ENCODE data around the gene KIAA1217.
"Not testable (repeated sequence)": the region's sequence is repeated elsewhere in the genome, so short reads cannot be mapped to it uniquely, and the experiment has no call there.

KIAA1217 gene

GRCh38 chr10:24341371-24341770 is 132.4 kb downstream of the KIAA1217 start:
- DNase-seq = no peak

DNA sequence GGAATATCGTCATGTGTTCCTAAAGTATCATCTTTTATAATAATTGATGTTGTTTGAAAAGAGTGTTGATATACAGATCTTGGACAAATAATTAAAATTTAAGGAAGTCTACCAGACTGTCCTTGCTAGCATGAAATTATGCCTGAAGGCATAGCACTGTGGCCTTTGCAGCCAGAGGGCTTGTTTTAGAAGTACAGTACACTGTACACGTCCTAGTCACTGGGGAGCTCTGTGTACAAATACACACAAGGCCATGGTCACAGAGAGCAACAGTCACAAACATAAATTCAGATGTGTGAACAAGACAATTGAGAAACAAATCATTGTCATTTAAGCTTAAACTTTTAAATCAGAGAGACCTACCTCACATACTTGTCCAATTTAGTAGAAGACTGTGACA is 133.0 kb downstream of the KIAA1217 start:
- DNase-seq = no peak

GRCh38 chr10:24343686-24344085 is 134.7 kb downstream of the KIAA1217 start:
- DNase-seq = no peak

DNA sequence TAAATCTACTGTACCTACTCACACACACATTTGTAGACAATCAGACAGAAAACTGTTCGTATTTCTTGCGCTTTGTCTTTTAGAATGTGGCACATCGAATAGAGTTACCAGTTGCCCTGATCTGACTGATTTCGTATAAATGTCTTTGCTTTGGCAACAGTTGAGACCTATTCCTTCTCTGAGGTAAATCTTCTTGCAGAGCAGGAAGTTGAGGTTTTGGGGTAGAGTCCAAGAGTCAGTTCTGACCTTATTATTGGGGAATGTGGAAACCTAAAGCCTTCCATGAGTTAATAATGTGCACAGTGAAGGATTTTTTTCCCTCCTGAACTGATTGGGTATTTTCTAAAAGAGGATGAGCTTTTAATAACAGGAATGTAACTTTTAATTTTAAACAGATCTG is 135.3 kb downstream of the KIAA1217 start:
- DNase-seq = no peak

- DNase-seq = no peak
Observed at GRCh38 chr10:24344695-24345463, 135.9 kb downstream of the KIAA1217 start.

DNA sequence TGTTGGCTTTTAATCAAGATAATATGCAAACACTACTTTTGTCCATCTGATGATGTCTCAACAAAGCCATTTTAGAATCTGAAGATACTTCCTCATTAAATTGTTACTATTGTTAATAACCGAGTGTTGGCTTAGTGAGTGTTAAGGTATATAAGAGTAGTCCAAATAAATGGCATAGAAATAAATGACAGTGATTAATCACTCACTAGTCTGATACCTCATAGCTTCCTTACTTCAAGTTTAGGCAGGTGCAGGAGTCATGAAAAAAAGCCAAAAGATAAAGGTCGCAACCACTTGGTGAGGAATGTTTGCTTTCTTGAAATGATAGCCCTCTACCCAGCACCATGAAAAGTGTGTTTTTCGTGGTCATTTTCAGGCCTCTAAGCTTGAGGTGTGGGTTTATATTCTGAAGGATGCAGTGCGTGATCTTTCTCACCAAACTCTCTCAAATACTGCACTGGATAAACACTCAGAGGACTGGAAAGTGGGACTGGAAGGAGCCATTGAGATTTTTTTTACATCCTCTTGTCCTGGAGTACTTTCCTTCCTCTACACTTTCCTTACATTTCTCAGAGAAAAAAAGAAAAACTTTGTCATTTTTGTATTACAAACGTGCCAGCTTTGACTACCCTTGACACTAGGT is 138.1 kb downstream of the KIAA1217 start:
- DNase-seq = no peak

DNA sequence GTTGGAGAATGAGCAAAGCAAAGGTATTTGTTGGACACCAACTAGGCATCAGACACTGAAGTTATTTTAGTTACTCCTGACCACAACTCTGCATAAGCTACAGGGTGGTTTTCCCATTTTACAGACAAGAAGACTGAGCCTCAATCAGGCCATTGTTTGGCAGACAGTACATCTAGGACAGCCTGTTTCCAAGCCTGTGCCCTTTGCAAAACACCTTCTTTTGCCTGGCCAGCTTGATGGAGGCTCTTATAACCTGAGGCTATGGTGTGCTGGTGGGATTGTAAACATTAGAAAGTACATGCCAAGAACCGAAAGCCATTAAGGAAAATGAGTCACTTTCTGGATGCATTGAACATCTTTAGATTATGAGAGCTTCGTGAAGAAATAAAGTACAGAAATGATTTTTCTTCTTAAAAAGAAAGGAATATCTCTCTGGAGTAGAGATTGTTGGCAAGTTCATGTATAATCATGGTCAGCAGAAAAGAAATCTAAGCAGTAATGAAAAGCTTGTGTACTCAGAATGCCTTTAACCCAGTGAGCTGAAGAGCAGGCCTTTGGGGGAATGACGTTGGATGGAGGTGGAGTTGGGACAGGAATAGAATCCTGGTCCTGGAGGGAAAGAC is 140.6 kb downstream of the KIAA1217 start:
- DNase-seq = no peak

DNA sequence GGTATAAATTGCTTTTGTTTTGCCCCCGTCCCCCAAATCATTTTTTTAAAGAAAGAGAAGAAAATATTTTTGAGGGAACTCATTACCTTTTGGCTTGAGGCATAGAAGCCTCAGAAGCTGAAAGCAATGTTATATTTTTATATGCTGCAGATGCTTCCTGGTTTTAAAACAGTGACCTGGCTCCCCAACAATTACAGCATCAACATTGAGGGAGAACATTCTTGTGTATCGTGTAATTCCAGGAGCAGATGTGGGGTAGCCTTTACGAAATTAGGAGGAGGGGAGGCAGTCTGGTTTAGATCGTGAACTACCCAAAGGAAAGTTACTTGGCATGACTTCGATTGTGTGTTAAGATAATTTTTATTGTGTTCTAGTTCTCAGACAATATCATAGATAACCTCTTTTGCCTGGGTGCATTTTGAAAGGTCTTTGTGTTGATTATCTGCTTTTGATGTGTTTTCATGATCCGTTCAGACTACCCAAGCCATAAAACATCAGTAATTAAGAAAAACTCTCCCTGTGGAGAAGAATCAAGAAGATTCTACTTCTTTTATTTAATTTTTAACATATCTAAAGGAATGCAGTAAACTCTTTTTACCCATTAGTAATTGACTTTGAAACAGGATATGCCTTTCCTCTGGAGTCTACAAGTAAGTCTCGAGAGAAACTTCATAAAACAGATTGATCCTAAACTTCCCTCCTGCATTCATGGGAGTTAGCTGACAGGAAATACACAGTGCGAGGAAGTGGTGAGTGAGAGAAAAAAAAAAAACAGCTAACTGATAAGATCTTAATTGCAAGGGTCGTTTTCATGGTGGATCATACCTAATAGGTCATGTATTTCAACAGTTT is 141.4 kb downstream of the KIAA1217 start:
- no peak for DNase-seq

- not testable (repeated sequence) for DNase-seq
Observed at GRCh38 chr10:24350922-24351225, 141.9 kb downstream of the KIAA1217 start.

GRCh38 chr10:24351961-24352360 is 143.0 kb downstream of the KIAA1217 start:
- no peak for DNase-seq

- no peak for DNase-seq
Observed at GRCh38 chr10:24352399-24352798, 143.5 kb downstream of the KIAA1217 start.

DNA sequence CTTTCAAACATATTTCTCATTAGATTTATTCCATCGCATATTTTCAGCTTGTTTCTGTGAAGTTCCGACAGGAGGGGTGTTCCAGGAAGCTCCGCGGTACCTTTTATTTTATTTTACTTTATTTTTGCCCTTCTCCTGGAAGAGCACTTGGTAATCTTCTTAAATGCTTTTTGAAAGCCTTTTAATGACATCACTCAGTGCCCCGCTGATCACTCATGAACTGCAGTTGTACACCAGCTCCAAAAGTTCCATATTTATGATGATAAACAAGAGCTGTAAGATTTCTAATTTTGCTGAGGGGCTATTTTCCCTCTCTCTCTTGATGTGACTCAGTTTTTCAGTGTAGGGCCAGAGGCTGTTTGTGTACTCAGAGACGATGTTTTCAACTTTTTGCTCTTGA is 144.4 kb downstream of the KIAA1217 start:
- DNase-seq = no peak

DNA sequence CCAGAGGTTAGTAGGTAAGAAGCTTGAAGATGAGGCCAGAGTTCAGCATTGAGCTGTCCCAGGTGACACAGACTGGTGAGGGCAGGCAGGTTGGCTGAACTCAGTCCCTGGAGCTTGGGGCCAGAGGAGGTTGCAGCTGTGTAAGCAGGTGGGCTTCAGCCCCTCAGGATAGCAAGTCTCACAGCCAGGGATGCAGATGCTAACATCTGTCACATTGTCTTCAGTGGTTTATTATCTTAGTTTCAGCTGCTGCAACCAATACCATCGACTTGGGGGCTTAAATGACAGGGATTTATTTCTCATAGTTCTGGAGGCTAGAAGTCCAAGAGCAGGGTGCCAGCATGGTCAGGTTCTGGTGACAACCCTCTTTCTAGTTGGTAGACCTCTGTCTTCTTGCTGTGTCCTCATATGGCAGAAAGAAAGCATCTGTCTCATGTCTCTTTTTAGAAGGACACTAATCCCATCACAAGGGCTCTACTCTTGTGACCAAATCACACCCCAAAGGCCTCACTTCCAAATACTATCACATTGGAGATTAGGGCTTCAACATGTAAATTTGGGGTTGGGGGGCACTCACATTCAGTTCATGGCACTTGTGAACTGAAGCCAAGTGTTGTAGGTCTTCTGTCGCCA is 146.2 kb downstream of the KIAA1217 start:
- no peak for DNase-seq

DNA sequence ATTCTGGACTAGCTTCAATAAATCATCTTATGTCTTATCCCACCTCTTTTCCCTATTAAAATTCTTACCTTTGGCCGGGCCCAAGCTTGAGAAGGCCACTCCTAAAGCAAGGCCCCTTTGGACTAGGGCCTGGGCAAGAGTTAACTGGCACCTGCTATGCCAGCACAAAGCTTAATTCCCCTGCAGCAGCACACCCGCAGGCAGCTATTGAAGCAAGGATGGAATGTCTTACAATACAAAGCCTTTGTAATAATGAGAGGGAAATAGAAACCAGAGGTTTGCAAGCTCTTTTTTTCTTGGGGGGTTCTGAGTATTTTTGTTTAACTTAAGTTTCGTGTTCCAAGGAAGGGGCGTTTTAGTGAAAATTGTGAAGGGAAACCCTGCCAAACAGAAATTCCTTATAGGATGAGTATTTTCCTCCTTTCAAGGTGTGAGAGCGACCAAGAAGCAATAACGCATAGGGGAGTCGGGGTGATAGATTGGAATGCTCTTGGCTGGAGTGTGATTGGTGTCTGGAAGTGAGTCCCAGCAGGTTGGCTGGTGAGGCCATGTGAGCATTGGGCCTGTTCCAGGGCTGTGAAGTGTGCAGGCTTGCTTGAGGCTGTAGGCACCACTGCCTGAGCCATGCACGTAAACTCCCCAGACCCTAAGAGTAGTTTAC is 148.5 kb downstream of the KIAA1217 start:
- DNase-seq = no peak

- no peak for DNase-seq
Observed at GRCh38 chr10:24358022-24358421, 149.1 kb downstream of the KIAA1217 start.

GRCh38 chr10:24360282-24361127 is 151.6 kb downstream of the KIAA1217 start:
- DNase-seq = no peak

DNA sequence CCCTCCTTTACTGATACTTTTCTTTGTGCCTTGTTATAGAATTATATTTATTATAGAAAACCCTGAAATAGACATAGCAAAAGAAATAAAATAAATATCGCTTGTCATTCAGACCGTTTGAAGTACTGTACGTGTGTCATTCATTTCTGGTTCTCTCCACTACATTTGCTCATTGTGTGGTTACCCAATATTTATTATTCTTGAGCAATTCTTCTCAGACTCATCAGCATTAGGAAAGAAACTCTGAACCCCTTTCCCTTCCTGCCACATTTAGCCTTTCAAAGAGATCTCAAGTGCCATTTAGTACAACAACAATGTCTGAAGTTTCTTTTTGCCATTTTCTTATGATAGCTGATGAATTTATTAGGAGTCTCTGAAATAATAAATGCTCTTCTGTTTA is 154.1 kb downstream of the KIAA1217 start:
- no peak for DNase-seq

- no peak for DNase-seq
Observed at GRCh38 chr10:24367688-24368087, 158.8 kb downstream of the KIAA1217 start.

GRCh38 chr10:24370877-24371276 is 161.9 kb downstream of the KIAA1217 start:
- DNase-seq = no peak

- DNase-seq = no peak
Observed at GRCh38 chr10:24371396-24371795, 162.5 kb downstream of the KIAA1217 start.
